ENCODE measurements around the gene CYP26C1. TPM values are rescaled to one million over a fixed set of nuclear protein-coding genes. Genes with fewer than 3 reads are reported as not detected.

CYP26C1 gene
- total RNA-seq, 2 experiments from 2014 or later: 0.15 to 0.19 TPM

DNA sequence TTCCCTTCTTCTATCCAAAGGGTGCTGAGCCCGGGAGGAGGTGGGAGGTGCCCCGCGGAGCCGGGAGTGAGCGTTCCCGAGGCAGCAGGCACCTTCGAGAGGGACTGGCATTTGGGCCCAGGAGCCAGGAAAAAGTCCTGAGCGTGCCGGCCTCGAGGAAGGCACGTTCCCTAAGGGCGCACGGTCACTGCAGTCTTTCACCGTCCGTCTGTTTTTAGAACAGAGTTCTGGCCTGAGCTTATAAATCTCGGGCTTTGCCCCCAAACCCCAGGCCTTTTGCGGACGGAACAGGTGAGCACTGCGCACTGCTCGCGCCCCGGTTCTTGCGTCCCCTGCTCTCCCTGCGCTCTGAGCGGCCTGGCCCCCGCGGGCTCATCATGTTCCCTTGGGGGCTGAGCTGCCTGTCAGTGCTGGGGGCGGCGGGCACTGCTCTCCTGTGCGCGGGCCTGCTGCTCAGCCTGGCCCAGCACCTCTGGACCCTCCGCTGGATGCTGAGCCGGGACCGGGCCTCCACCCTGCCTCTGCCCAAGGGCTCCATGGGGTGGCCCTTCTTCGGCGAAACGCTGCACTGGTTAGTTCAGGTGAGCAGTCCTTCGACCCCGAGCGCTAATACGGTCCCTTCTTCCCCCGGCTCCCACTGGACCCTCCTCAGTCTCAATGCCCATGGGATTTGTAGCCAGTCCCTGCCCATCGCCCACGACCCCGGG is 442 bp downstream of the CYP26C1 start:
- Histone ChIP-seq H3K4me3 (ENCODE audit: low read depth, low read length, poor library complexity, severe bottlenecking) (no peak overlapping the region), H3K4me1 (ENCODE audit: insufficient read depth, low read length, poor library complexity, severe bottlenecking) (no peaks in the 10 kb centered on the region), H3K27ac (ENCODE audit: low read depth, low read length, poor library complexity, severe bottlenecking) (no peak overlapping the region), H3K4me2 (ENCODE audit: low read length) (no peak overlapping the region), H4K20me1 (ENCODE audit: insufficient read depth, low read length) (no peaks in the 10 kb centered on the region), H3K9me3 (ENCODE audit: low read length) (no peaks in the 10 kb centered on the region), H3K79me2 (ENCODE audit: insufficient read depth, low read depth, low read length) (no peaks in the 10 kb centered on the region), H3K9me2 (ENCODE audit: insufficient read depth, low read length) (no peaks in the 10 kb centered on the region), H2AFZ (ENCODE audit: low read length) (no peak overlapping the region), H3K36me3 (ENCODE audit: insufficient read depth, low read length) (no peaks in the 10 kb centered on the region)
- TF ChIP-seq EZH2phosphoT487 (IDR thresholded peaks at IDR 0.05; ENCODE audit: borderline replicate concordance, low read depth, low read length): no peak
- TF ChIP-seq, protein P1, sequence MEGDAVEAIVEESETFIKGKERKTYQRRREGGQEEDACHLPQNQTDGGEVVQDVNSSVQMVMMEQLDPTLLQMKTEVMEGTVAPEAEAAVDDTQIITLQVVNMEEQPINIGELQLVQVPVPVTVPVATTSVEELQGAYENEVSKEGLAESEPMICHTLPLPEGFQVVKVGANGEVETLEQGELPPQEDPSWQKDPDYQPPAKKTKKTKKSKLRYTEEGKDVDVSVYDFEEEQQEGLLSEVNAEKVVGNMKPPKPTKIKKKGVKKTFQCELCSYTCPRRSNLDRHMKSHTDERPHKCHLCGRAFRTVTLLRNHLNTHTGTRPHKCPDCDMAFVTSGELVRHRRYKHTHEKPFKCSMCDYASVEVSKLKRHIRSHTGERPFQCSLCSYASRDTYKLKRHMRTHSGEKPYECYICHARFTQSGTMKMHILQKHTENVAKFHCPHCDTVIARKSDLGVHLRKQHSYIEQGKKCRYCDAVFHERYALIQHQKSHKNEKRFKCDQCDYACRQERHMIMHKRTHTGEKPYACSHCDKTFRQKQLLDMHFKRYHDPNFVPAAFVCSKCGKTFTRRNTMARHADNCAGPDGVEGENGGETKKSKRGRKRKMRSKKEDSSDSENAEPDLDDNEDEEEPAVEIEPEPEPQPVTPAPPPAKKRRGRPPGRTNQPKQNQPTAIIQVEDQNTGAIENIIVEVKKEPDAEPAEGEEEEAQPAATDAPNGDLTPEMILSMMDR (conservative IDR thresholded peaks at IDR 0.05; ENCODE audit: low read length): no peak
- POLR2A ChIA-PET: no interaction called here
- intact Hi-C loops (cut with micrococcal nuclease; ENCODE audit: unreplicated experiment): no loop called here
- DNase-seq (ENCODE audit: low spot score): no peak
- CTCF ChIA-PET (ENCODE audit: unreplicated experiment): no interaction called here
- BruUV-seq (replicated peaks): no TSS peak

DNA sequence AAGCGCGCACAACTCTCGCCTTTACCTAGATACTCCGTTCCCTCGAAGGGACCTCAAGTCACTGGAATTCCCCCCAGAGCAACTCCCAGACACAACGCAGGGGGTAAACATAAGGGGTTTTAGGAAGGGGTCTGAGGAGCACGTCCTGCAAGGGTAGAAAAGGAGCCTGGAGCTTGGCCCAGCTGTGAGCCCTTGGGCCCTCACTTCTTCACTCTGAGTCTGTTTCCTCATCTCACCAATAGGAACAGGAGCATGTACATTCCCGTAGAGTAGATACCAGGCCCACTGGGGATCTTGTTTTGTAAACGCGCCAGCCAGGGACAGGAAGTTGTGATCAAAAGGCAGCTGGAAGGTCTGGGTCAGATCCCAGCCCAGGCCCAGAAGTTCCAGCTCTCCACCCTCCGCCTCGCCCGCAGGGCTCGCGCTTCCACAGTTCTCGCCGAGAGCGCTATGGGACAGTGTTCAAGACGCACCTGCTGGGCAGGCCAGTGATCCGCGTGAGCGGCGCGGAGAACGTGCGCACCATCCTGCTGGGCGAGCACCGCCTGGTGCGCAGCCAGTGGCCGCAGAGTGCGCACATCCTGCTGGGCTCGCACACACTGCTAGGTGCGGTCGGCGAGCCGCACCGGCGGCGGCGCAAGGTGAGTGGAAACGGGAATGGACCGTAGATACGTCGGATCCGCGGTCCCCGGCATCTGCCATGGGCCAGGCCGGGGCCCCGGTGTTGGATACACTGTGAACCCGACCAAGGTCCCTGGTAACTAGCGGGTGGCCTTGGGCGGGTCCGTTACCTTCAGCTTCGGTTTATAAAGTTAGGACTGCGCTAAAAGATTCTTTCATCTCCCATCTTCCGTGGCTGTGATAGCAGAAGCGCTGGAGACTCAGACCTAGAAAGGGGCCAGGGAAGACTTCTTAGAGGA is 1.3 kb downstream of the CYP26C1 start:
- Histone ChIP-seq H3K4me1 (ENCODE audit: insufficient read depth, low read length, poor library complexity, severe bottlenecking) (no peaks in the 10 kb centered on the region), H3K9me3 (ENCODE audit: low read length) (no peaks in the 10 kb centered on the region), H3K9me2 (ENCODE audit: insufficient read depth, low read length) (no peaks in the 10 kb centered on the region), H3K4me3 (ENCODE audit: low read depth, low read length, poor library complexity, severe bottlenecking) (no peak overlapping the region), H3K4me2 (ENCODE audit: low read length) (no peak overlapping the region), H3K36me3 (ENCODE audit: insufficient read depth, low read length) (no peaks in the 10 kb centered on the region), H3K27ac (ENCODE audit: low read depth, low read length, poor library complexity, severe bottlenecking) (no peak overlapping the region), H4K20me1 (ENCODE audit: insufficient read depth, low read length) (no peaks in the 10 kb centered on the region), H3K79me2 (ENCODE audit: insufficient read depth, low read depth, low read length) (no peaks in the 10 kb centered on the region), H2AFZ (ENCODE audit: low read length) (no peak overlapping the region)
- no peak for TF ChIP-seq EZH2phosphoT487 (IDR thresholded peaks at IDR 0.05; ENCODE audit: borderline replicate concordance, low read depth, low read length)
- TF ChIP-seq, protein P1 (conservative IDR thresholded peaks at IDR 0.05; ENCODE audit: low read length): no peak
- POLR2A ChIA-PET: no interaction called here
- intact Hi-C loops (cut with micrococcal nuclease; ENCODE audit: unreplicated experiment): no loop called here
- no TSS peak for BruUV-seq (replicated peaks)
- no peak for DNase-seq (ENCODE audit: low spot score)
- CTCF ChIA-PET (ENCODE audit: unreplicated experiment): no interaction called here

Measured in OCI-LY7 (cell line).